Stimulated activated CD8-positive, alpha-beta memory T cell treated with anti-CD3 and anti-CD28 coated beads, Interleukin-7, amount 100 ng/mL, for 1 hour (primary cell): ENCODE data around the gene DACH1.

Experiments used
- DNase-seq, 2 donors: peaks; one replicate each; pipeline ENCODE4 v3.0.0-alpha.2; 2020; ENCODE audit warnings: low read depth in 2 of 2

Gene DACH1

DNA sequence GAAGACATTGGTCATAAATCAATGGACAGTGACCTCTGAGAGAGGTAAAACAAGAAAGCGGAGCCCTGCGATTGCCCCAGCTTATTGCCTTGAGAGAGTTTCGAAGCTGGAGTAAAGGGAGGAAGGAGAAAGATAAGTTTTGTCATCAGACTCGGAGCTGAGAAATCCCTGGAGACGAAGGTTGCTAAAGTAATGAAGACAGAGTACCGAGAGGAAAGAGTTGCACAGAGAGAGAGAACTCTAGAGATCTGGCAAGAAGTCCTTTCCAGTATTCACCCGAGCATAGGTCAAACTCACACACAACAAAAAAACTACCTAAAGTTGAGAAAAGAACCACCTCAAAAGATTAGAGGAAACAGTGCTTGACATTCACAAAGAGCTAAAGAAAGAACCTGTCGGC is 472.0 kb downstream of the DACH1 start:
- DNase-seq = no peak

DNA sequence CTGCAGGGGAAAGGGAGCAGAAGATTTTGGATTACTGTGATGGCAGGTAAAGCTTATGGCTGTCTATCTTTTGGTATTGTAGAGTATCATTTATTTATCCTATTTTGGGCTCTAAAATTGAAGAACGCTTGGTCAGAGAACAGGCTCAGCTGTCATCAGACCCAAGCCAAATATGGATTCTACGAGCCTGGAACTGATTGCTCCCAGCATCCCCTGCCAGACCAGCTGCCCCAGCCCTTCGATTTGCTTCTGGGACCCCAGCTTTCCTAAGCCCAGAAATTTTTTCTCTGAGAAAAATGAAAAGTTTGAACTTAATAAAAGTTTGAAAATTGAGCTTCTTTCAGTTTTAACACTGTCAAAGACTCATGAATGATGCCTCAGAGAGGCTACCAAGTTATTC is 472.8 kb downstream of the DACH1 start:
- DNase-seq = no peak
